ENCODE data around the gene CLEC3A.
"Not testable (repeated sequence)": the region's sequence is repeated elsewhere in the genome, so short reads cannot be mapped to it uniquely, and the experiment has no call there.

Gene CLEC3A

GRCh38 chr16:78050734-78051400, 28.5 kb downstream of the CLEC3A start:
- DNase-seq (ENCODE audit: extremely low read depth, low read depth) = no peak
- no peak overlapping the region for H3K4me3 ChIP-seq (replicated peaks; ENCODE audit: low read depth, low read length)
- TF ChIP-seq, protein P1, sequence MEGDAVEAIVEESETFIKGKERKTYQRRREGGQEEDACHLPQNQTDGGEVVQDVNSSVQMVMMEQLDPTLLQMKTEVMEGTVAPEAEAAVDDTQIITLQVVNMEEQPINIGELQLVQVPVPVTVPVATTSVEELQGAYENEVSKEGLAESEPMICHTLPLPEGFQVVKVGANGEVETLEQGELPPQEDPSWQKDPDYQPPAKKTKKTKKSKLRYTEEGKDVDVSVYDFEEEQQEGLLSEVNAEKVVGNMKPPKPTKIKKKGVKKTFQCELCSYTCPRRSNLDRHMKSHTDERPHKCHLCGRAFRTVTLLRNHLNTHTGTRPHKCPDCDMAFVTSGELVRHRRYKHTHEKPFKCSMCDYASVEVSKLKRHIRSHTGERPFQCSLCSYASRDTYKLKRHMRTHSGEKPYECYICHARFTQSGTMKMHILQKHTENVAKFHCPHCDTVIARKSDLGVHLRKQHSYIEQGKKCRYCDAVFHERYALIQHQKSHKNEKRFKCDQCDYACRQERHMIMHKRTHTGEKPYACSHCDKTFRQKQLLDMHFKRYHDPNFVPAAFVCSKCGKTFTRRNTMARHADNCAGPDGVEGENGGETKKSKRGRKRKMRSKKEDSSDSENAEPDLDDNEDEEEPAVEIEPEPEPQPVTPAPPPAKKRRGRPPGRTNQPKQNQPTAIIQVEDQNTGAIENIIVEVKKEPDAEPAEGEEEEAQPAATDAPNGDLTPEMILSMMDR (IDR thresholded peaks at IDR 0.05; ENCODE audit: low read depth, low read length, missing control alignments) = no peak

- TF ChIP-seq, protein P1 (IDR thresholded peaks at IDR 0.05; ENCODE audit: low read depth, low read length, missing control alignments) = no peak
- DNase-seq (ENCODE audit: extremely low read depth, low read depth) = no peak
- no peak overlapping the region for H3K4me3 ChIP-seq (replicated peaks; ENCODE audit: low read depth, low read length)
These were observed 35.6 kb downstream of the CLEC3A start for GRCh38 chr16:78057803-78058564.

GRCh38 chr16:78059806-78060205, 37.5 kb downstream of the CLEC3A start:
- H3K4me3 ChIP-seq (replicated peaks; ENCODE audit: low read depth, low read length); DNase-seq (ENCODE audit: extremely low read depth, low read depth): not testable (repeated sequence)

GRCh38 chr16:78060295-78060694, 37.9 kb downstream of the CLEC3A start:
- no peak for DNase-seq (ENCODE audit: extremely low read depth, low read depth)
- TF ChIP-seq, protein P1 (IDR thresholded peaks at IDR 0.05; ENCODE audit: low read depth, low read length, missing control alignments) = no peak
- H3K4me3 ChIP-seq (replicated peaks; ENCODE audit: low read depth, low read length) = no peak overlapping the region

DNA sequence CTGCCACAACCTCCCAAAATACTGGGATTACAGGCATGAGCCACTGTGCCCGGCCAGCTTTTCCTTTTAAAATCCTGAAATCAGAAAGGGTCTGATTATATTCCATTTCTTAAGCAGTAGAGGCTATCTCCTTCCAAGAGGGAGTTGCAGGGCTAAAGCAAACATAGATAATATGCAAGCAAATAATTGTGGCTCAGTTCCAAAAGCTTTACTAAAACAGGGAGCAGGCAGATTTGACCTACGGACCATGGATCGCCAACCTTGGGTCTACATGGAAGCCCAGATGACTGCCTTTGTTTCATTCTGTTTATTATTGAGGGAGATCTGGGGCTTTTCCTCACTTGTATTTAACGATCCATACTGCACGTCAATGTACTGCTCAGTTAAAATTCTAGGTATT, 38.5 kb downstream of the CLEC3A start:
- DNase-seq (ENCODE audit: extremely low read depth, low read depth) = no peak
- no peak overlapping the region for H3K4me3 ChIP-seq (replicated peaks; ENCODE audit: low read depth, low read length)
- TF ChIP-seq, protein P1 (IDR thresholded peaks at IDR 0.05; ENCODE audit: low read depth, low read length, missing control alignments) = no peak

DNA sequence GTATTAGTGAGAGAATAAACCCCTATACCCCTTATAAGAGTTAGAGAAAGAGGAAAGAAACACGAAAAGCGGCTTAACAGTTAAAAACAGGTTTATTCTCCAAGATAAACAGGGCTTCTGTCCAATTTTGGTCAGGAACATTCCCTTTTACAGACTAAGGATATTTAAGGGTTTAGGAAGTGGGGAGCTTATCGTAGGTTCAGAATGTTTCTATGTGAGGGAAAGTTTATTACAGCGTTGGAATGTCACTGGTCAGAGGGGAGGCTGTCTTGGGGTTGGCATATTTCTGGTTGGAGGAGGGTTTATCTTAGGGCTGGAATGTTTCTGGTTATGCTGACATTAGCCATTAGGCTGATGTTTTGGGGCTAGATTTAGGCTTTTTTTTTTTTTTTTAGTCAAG, 43.0 kb downstream of the CLEC3A start:
- TF ChIP-seq, protein P1 (IDR thresholded peaks at IDR 0.05; ENCODE audit: low read depth, low read length, missing control alignments) = no peak
- no peak overlapping the region for H3K4me3 ChIP-seq (replicated peaks; ENCODE audit: low read depth, low read length)

DNA sequence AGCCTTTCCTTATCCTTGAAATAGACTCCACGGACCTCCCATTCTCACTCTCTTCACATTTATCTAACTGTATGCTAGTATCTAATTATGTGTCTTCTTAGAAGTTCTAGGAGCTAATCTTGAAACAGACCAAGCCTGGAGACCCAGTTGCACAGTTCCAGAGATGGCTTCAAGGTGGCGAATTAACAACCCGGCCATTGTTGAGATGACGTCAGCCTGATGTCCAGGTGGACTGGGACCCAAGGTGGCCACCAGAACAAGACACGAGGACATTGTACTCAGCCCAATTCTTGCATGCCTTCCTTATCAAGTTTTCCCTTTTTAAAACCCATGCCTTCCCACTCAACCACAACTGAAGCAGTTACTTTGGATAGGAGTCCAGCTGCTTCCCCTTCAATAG, 47.6 kb downstream of the CLEC3A start:
- TF ChIP-seq, protein P1 (IDR thresholded peaks at IDR 0.05; ENCODE audit: low read depth, low read length, missing control alignments) = no peak
- H3K4me3 ChIP-seq (replicated peaks; ENCODE audit: low read depth, low read length) = no peak overlapping the region
- DNase-seq (ENCODE audit: extremely low read depth, low read depth) = no peak

More for the DNA sequence above, 43.0 kb downstream of the CLEC3A start:
- no peak for DNase-seq (ENCODE audit: extremely low read depth, low read depth)
